ENCODE measurements around the gene HOXA4. TPM values are rescaled to one million over a fixed set of nuclear protein-coding genes. Genes with fewer than 3 reads are reported as not detected.

HOXA4 gene
- polyA plus RNA-seq, 3 donors, result 0.48 TPM; not detected in 2

DNA sequence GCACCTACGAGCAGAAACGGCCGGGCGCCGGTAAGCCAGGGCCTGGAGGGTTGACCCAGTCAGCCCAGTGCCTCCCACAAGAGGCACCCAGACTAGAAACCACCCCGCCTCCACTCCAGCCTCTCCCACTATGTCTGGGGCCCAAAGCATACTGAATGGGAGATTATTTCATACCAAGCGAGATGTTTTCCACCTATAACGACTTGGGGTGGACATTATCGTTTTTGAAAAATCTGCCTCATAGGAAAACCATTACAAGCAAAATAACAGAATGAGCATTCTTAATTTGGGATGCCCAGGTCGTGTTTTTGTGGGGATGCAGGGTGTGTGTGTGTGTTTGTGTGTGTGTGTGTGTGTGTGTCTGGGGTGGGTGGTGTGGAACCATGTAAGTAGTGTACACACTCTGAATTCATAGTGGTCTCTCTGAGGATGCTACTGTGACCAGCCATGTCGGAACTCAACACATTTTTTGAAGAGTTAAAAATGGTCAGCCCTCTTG lies 15.4 kb upstream of the HOXA4 start:
- H3K9me3 Mint-ChIP-seq, result peaks cover 13 to 51% (median 37%) of the 10 kb centered on the region in 7 donors
- Histone ChIP-seq H3K4me2 (replicated peaks; ENCODE audit: extremely low read depth, low read length, poor library complexity, severe bottlenecking) (no peak overlapping the region), H3K4me3 (replicated peaks in 1 of 3; ENCODE audit: low read depth in 2 of 3, low read length in 3 of 3) (no peak overlapping the region), H3K4me1 (ENCODE audit: control insufficient read depth in 1 of 2, insufficient read depth in 2 of 2, low read length in 2 of 2) (peaks cover 22 to 28% of the 10 kb centered on the region in 2 donors), H3K27me3 (ENCODE audit: control insufficient read depth in 2 of 2, insufficient read depth in 2 of 2, low read length in 2 of 2) (peaks cover 44 to 82% of the 10 kb centered on the region in 2 donors), H4K20me1 (ENCODE audit: insufficient read depth, low read length) (no peaks in the 10 kb centered on the region), H3K79me2 (ENCODE audit: insufficient read depth, low read length) (no peaks in the 10 kb centered on the region), H3K27ac (ENCODE audit: low read depth in 1 of 2, low read length in 2 of 2) (no peak overlapping the region), H2AFZ (ENCODE audit: insufficient read depth, low read depth, low read length, poor library complexity, severe bottlenecking) (no peak overlapping the region), H3K9me3 (replicated peaks in 1 of 2; ENCODE audit: control insufficient read depth in 1 of 2, insufficient read depth in 1 of 2, low read length in 2 of 2) (peaks cover 26 to 30% of the 10 kb centered on the region in 2 donors), H3K36me3 (replicated peaks in 1 of 2; ENCODE audit: control insufficient read depth in 1 of 2, insufficient read depth in 2 of 2, low read length in 2 of 2) (no peaks in the 10 kb centered on the region), H3K9ac (ENCODE audit: insufficient read depth, low read length, poor library complexity, severe bottlenecking) (no peak overlapping the region)
- H3K4me1 Mint-ChIP-seq, result peaks cover 30% of the 10 kb centered on the region
- peak overlapping the region in 1 of 2 donors; percentile 92 for H3K4me3 Mint-ChIP-seq
- H3K27me3 Mint-ChIP-seq (ENCODE audit: low read depth in 3 of 3), result peaks cover 67 to 87% (median 86%) of the 10 kb centered on the region in 3 donors
- 63% methylated on average over 7 of the region's 11 CpGs for WGBS (ENCODE audit: insufficient coverage)
- TF ChIP-seq, protein P1, sequence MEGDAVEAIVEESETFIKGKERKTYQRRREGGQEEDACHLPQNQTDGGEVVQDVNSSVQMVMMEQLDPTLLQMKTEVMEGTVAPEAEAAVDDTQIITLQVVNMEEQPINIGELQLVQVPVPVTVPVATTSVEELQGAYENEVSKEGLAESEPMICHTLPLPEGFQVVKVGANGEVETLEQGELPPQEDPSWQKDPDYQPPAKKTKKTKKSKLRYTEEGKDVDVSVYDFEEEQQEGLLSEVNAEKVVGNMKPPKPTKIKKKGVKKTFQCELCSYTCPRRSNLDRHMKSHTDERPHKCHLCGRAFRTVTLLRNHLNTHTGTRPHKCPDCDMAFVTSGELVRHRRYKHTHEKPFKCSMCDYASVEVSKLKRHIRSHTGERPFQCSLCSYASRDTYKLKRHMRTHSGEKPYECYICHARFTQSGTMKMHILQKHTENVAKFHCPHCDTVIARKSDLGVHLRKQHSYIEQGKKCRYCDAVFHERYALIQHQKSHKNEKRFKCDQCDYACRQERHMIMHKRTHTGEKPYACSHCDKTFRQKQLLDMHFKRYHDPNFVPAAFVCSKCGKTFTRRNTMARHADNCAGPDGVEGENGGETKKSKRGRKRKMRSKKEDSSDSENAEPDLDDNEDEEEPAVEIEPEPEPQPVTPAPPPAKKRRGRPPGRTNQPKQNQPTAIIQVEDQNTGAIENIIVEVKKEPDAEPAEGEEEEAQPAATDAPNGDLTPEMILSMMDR (IDR thresholded peaks at IDR 0.05), result no peak
- peaks cover 6 to 18% of the 10 kb centered on the region in 2 donors for H3K36me3 Mint-ChIP-seq
- intact Hi-C loops (cut with micrococcal nuclease), result no loop called here
- H3K27ac Mint-ChIP-seq, result no peak overlapping the region
- DNase-seq, result no peak

DNA sequence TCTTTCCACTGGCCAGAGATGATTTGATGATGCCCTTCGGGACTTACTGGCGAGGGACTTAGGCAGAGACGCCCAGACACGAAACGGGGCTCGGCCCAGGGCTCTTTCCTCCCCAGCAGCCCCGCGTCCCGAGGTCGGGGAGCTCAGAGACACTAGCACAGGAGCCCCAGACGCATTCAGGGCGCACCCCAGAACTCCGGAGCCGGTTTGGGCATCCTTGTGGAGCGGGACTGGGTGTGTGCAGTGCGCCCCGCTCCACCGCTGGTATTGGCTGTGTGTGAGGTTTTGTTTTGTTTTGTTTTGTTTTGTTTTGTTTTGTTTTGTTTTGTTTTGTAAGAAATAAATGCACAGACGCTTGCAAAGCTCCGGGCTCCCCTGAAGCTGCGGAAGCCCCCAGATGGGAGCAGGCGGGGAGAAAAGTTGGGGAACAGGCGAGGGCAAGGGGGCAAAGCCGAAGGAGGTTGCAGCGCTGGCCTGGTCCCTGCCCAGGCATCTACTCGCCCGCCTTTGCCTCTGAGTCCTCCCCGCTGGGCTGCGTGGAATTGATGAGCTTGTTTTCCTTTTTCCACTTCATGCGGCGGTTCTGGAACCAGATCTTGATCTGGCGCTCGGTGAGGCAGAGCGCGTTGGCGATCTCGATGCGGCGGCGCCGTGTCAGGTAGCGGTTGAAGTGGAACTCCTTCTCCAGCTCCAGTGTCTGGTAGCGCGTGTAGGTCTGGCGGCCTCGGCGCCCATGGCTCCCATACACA lies 14.8 kb upstream of the HOXA4 start:
- Histone ChIP-seq H3K27ac (ENCODE audit: low read depth in 1 of 2, low read length in 2 of 2) (no peak overlapping the region), H3K4me3 (replicated peaks in 1 of 3; ENCODE audit: low read depth in 2 of 3, low read length in 3 of 3) (no peak overlapping the region), H2AFZ (ENCODE audit: insufficient read depth, low read depth, low read length, poor library complexity, severe bottlenecking) (no peak overlapping the region), H3K9me3 (replicated peaks in 1 of 2; ENCODE audit: control insufficient read depth in 1 of 2, insufficient read depth in 1 of 2, low read length in 2 of 2) (peaks cover 24 to 30% of the 10 kb centered on the region in 2 donors), H3K79me2 (ENCODE audit: insufficient read depth, low read length) (no peaks in the 10 kb centered on the region), H3K4me2 (replicated peaks; ENCODE audit: extremely low read depth, low read length, poor library complexity, severe bottlenecking) (no peak overlapping the region), H4K20me1 (ENCODE audit: insufficient read depth, low read length) (no peaks in the 10 kb centered on the region), H3K36me3 (replicated peaks in 1 of 2; ENCODE audit: control insufficient read depth in 1 of 2, insufficient read depth in 2 of 2, low read length in 2 of 2) (no peaks in the 10 kb centered on the region), H3K4me1 (ENCODE audit: control insufficient read depth in 1 of 2, insufficient read depth in 2 of 2, low read length in 2 of 2) (peaks cover 16 to 22% of the 10 kb centered on the region in 2 donors), H3K27me3 (ENCODE audit: control insufficient read depth in 2 of 2, insufficient read depth in 2 of 2, low read length in 2 of 2) (peaks cover 41 to 76% of the 10 kb centered on the region in 2 donors), H3K9ac (ENCODE audit: insufficient read depth, low read length, poor library complexity, severe bottlenecking) (no peak overlapping the region)
- peaks cover 66 to 82% (median 80%) of the 10 kb centered on the region in 3 donors for H3K27me3 Mint-ChIP-seq (ENCODE audit: low read depth in 3 of 3)
- whole genome bisulfite sequencing (ENCODE audit: insufficient coverage), result 87% methylated on average over 43 of the region's 47 CpGs
- intact Hi-C loops (cut with micrococcal nuclease), result no loop called here
- TF ChIP-seq, protein P1 (IDR thresholded peaks at IDR 0.05), result no peak
- DNase-seq, result no peak
- H3K4me3 Mint-ChIP-seq, result peak overlapping the region in 1 of 2 donors; percentile 92
- H3K36me3 Mint-ChIP-seq, result peaks cover 3 to 16% of the 10 kb centered on the region in 2 donors
- H3K27ac Mint-ChIP-seq, result no peak overlapping the region
- H3K9me3 Mint-ChIP-seq, result peaks cover 13 to 49% (median 37%) of the 10 kb centered on the region in 7 donors
- peaks cover 23% of the 10 kb centered on the region for H3K4me1 Mint-ChIP-seq
